COR-L47 (cell line): Measurements from ENCODE around the gene THAP7.
"Not testable (repeated sequence)": the region's sequence is repeated elsewhere in the genome, so short reads cannot be mapped to it uniquely, and the experiment has no call there.

Source experiments
- DNase-seq: peaks from one replicate; lab custom pipeline; 2025; lab: John Stamatoyannopoulos, UW

Gene THAP7, protein sequence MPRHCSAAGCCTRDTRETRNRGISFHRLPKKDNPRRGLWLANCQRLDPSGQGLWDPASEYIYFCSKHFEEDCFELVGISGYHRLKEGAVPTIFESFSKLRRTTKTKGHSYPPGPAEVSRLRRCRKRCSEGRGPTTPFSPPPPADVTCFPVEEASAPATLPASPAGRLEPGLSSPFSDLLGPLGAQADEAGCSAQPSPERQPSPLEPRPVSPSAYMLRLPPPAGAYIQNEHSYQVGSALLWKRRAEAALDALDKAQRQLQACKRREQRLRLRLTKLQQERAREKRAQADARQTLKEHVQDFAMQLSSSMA

DNA sequence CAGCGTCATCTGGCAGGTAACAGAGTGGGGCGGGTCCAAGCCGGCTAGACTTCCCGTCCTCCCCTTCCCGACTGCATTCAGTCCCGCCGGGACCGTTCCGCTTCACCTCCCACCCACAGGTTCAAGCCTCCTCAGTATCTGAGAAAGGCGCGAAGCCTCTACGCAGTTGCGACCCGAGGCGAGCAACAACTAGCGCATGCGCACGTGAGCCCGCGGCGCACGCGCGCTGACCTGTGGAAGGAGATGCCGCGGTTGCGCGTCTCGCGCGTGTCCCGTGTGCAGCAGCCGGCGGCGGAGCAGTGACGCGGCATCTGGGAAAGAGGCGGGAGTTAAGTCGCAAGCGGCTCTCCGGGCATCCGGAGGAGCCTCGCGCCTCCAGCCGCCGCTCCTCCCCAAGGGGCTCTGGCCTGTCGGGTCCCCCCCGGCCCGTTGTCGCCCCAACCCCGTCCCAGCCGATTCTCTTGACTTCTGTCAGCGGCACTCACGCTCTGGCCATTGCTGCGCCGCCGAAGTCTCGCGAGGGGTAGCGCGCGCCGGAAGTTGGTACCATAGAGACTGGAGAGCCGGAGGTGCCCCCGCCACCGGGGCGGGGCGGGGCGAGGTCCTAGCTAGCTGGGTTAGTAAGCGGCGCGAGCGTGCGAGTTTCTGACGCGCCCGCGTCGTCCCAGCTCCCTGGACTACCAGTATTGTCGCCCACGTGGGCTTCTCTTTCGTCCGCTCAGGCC, at the start of gene THAP7:
THAP7 (minus strand) TSS at position 518 of the 725 bp plus-strand sequence; CDS start at position 311, 207 bp downstream.
- peak; percentile 93 for DNase-seq

DNA sequence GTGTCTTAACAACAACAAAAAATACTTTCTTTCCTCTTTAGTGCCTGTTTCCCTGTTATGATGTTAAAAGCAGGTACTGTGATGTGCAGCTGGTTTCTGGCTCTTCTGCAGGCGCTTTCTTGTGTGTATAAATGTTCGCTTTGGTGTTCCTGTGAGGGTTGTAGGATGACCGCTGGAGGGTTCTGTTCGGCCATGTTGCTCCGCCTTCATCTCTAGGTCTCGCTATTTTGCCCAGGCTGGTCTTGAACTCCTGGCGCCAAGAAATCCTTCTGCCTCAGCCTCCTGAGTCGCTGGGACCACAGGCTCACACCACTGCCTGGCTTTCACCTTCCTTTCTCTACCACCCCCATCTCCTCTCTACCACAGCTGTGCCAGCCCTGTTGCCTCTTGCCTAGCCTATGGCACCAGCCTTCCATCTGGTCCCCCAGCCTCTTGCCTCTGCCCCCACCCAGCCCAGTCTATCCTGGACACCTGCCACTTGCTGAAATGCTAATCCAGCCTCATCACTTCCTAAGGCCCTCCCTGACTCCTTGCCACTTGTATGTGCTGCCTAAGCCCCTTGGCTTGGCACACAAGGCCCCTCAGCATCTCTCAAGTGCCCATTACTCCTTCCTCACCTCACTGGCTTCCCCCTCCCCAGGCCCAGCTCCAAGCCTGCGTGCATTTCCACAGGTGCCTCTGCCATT, 49.4 kb upstream of the THAP7 start:
- DNase-seq, result no peak

DNA sequence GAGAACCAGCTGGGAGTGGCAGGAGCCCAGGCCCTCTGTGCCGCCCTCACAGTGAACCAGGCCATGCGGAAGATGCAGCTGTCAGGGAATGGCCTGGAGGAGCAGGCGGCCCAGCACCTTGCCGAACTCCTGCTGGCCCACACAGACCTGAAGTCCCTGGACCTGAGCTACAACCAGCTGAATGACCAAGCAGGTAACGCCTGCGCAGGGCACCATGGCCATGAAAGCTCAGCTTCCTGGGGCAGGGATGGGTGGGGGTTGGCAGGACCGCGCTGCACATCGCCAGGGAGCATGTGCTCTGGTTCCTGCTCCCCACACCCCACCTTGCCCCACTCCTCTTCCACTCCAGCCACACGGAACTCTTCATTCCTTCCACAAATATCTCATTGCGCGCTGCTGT, 47.0 kb upstream of the THAP7 start:
- not testable (repeated sequence) for DNase-seq

GRCh38 chr22:21048448-21048847, 46.5 kb upstream of the THAP7 start:
- not testable (repeated sequence) for DNase-seq

GRCh38 chr22:21047730-21048129, 45.8 kb upstream of the THAP7 start:
- no peak for DNase-seq

- DNase-seq, result no peak
Observed at GRCh38 chr22:21047035-21047661, 45.2 kb upstream of the THAP7 start.

GRCh38 chr22:21045585-21046294, 43.8 kb upstream of the THAP7 start, which contains the start of gene LRRC74B:
Gene LRRC74B (plus strand): TSS chr22:21045946. CDS start chr22:21045987, 41 bp downstream.
- peak; percentile 91 for DNase-seq

GRCh38 chr22:21044931-21045584, 43.1 kb upstream of the THAP7 start:
- DNase-seq, result no peak

- DNase-seq, result no peak
Observed at GRCh38 chr22:21043860-21044535, 42.1 kb upstream of the THAP7 start.

DNA sequence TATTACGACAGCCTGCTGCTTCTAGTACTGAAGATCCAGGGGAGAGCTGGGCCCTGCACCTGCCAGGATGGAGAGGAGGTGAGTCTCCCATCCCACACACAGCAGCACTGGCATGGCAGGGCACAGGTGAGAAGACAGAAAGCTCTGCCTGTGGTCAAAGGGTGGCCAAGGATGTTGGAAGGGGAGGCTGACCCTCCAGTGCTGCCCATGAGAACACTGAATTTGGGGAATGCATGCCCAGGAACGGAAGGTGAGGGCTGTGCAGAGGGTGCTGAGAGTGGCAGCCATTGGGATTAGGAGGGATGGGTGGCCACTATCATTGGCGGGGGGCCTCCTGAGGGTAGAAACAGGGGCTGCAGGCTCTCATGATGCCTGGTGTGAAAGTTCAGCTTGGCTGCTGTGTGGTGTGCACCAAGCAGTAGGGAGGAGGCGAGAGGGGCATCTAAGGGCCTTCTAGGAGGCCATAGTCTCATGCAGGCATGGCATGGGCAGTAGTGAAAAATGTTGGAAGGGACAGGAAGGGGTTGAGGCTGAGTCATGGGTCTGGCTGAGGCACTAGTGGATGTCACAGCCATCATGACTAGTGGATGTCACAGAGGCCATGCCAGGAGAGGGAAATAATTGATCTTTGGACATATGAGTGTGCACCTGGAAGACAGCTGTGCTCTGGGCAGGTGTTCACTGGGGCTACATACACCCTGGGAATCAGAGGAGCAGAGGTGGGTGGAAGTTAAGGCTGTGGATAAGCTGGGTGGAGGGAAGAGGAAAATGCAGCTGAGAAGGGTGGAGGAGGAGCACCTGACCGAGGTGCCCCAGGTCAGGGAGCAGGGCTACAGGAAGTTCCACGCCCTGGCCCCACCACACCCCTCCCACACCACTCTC, 41.3 kb upstream of the THAP7 start:
- DNase-seq, result no peak

DNA sequence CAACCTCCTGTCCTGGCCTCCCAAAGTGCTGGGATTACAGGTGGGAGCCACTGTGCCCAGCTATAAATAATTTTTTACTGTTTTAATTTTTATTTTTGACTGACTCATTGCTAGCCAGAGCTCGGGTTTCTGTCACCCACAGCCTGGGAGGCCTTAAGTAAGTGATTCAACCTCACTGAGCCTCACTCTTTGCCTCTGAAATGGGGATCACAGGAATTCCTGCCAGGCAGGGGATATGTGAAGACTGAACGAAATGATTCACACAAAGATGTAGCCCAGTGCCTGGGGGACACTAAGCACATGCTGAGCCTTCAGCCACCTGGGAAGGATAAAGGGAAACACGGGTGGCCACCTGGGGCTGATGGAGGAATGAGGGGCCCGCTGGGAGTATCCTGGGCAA, 40.0 kb upstream of the THAP7 start:
- DNase-seq, result no peak

DNA sequence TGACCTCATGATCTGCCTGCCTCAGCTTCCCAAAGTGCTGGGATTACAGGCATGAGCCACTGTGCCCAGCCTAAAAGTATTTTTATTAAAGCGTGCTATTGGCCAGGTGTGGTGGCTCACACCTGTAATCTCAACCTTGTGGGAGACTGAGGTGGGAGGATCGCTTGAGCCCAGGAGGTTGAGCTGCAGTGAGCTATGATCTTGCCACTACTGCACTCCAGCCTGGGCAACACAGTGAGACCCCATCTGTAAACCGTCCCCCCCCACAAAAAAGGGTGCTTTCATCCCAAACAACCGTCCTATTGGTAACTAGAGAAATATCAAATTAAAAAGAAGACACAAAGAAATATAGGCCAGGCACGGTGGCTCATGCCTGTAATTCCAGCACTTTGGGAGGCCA, 37.2 kb upstream of the THAP7 start:
- DNase-seq, result not testable (repeated sequence)

DNA sequence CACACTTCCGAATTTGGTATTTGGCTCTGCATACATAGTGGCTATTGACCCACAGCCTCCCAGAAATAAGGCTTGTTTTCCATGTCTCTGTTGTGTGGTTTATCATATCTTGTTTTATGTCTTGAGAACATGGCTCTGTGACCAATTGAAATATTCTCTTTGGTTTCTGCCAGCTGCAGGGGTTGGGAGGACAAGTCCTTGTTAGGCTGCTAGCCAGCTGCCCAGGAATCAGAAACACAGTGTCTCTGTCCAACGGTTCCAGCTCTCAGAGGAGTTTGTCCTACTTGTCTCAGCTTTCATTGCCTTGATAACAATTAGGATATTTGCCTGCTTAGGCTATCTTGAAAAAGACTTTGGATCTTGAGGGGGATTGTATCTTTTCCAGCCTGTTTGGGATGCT, 36.5 kb upstream of the THAP7 start:
- no peak for DNase-seq

- DNase-seq, result no peak
Observed at GRCh38 chr22:21034989-21035388, 33.1 kb upstream of the THAP7 start.

DNA sequence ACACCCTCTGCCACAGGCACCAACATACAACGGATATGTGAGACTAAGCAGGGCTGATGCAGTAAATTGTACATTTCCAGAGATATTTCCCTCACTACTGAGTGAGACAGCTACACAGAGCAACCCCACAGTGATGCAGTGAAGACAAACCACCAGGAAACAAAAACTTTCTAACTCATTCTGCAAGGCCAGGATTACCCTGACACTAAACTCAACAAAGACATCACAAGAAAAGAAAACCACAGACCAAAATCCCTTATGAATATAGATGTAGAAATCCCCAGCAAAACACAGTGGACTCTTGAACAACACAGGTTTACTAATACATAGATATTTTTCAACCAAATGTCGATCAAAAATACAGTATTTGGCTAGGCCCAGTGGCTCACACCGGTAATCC, 32.0 kb upstream of the THAP7 start:
- no peak for DNase-seq

DNA sequence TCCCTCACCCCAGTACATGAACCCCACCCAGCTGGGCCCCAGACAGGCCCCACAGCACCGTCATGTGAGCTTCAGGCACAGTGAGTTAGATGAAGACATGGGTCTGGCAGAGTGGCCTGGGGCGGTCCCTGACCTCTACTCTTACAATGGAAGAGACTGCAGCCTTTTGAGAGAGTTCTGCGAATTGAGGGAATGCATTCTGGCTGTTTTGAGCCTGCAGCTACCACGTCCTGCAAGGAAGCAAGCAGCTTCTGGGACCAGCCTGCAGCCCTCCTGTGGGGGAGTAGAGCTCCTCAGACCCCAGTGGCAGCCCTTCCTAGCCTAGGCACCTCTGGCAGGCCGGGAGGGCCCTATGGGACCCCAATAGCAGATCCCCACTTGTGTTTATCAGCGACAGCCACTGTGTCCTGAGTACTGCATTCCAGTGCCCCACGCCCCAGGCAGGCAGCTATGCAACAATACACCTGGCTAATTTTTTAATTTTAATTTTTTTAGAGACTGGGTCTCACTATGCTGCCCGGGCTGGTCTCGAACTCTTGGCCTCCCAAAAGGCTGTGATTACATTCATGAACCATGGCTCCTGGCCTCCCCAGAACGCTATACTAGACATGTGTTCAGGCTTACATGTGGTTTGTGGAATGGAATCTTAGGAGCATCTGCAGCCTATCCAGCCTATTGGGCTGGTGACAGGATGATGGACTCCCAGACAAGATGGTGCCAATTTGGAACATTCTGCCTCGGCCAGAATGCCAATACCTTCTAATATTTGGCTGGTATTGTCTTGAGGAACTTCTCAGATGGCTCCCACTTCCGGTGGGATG, 31.2 kb upstream of the THAP7 start:
- no peak for DNase-seq

DNA sequence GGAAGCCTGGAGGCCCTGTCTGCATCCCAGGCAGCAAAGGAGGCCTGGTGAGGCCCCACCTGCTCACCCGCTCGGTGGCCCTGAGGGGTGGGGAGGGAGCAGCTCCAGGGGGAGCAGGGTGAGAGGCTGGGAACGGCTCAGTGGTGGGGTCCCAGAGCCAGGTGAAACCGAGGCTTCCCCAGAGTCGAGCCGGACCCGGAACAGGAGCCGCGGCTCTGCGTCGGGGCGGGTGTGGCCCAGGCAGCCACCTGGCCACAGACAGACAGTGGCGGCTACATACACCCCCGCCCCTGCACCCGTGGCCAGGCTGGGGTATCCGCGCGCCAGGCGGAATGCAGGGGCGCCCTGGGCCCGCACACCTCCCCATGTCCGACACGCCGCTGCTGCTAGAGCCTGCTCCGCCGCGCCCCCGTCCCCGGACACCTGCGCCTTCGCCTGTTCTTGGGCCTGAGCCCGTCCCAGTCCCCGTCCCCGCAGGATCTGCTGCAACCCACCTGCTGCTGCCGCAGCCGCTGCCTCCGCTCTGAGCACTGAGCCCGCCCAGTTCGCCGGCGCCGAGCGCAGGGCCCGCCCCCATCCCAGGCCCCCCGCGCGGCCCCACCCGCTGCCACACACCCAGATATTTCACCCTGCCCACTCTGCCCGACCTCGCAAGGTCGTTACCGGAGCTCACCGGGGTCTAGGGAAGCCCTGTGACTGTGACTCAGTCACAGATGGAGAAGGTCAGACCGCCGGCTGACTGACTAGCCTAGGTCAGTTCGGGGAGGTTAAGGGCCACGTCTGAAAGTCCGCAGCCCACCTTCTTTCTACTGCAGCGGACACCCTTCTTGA, 30.3 kb upstream of the THAP7 start, which contains the start of gene SLC7A4:
SLC7A4 (minus strand) TSS at position 525 of the 831 bp plus-strand sequence. CDS start 749 bp downstream, outside the sequence.
- DNase-seq, result peak; percentile 60
